Testis (tissue), 3 donors: ENCODE results near the gene ESPNL. TPM values are rescaled to one million over a fixed set of nuclear protein-coding genes. Genes with fewer than 3 reads are reported as not detected.

Source experiments
- DNase-seq: peaks from one replicate; pipeline ENCODE4 v3.0.0-alpha.2; 2019
- H3K27ac ChIP-seq, 2 donors: fragments of 200-600 bp; sonication (generic); one replicate each; pipeline ENCODE4 v1.5.1; 2019
- H3K27me3 ChIP-seq: fragments of 200-600 bp; sonication (generic); one replicate; pipeline ENCODE4 v1.5.1; 2019
- H3K36me3 ChIP-seq: fragments of 200-600 bp; sonication (generic); one replicate; pipeline ENCODE4 v1.5.1; 2017; ENCODE audit warnings: low read depth; ENCODE audit errors: missing control alignments
- H3K4me1 ChIP-seq: fragments of 200-600 bp; sonication (generic); one replicate; pipeline ENCODE4 v1.5.1; 2019
- H3K4me3 ChIP-seq, 2 donors: fragments of 200-600 bp; sonication (generic); one replicate each; pipeline ENCODE4 v1.5.1; 2017 to 2019
- H3K9me3 ChIP-seq: fragments of 200-600 bp; sonication (generic); one replicate; pipeline ENCODE4 v1.5.1; 2017
- CTCF ChIP-seq, 3 experiments: fragments of 450-650 bp in 2 of 3; fragments of 200-600 bp in 1 of 3; sonication (generic) in 1 of 3; IDR thresholded peaks; one replicate each; pipeline ENCODE4 v1.5.1; 2016 to 2019; ENCODE audit warnings: antibody characterized with exemption in 3 of 3, mild to moderate bottlenecking in 2 of 3, moderate library complexity in 1 of 3
- POLR2A ChIP-seq: fragments of 450-650 bp; IDR thresholded peaks from one replicate; pipeline ENCODE4 v1.6.1; 2017; ENCODE audit warnings: antibody characterized with exemption, mild to moderate bottlenecking, moderate library complexity
- WGBS, 2 donors: methylation state at CpG; one replicate each; pipeline ENCODE4 v1.1.5; 2018; 5-methylcytosine and 5-hydroxymethylcytosine counted together
- intact Hi-C: fragments of 100-400 bp; cut with DNase I; formaldehyde crosslinking; loops from one replicate; pipeline ENCODE4 v1.15.1; 2023; ENCODE audit warnings: low total_unique reads
- polyA plus RNA-seq: library from polyadenylated mRNA; stranded (reverse); fragments of 350-450 nt; fragmentation: Illumina TruSeq; extraction: RNeasy Lipid Tissue Mini Kit (QIAGEN cat#74804); gene quantifications from one replicate; pipeline ENCODE4 v1.2.3, GENCODE V29; 2014; ENCODE audit warnings: low read depth, low replicate concordance; ENCODE audit not compliant: insufficient read depth
- total RNA-seq, 2 donors: library from RNA; depleted of rRNA; stranded (reverse); fragments of >200 nt; gene quantifications; one replicate each; pipeline ENCODE4 v1.2.3, GENCODE V29; 2016

The ESPNL gene
- total and polyA plus RNA-seq, 3 donors from 2014 or later: 2.1 to 7.5 (median 2.8) TPM

GRCh38 chr2:238152771-238153688, 52.9 kb downstream of the ESPNL start:
- no peak for TF ChIP-seq POLR2A
- no peak for TF ChIP-seq CTCF (IDR thresholded peaks at IDR 0.05)
- 80 to 87% methylated on average over 15 to 22 of the region's 22 CpGs for WGBS, 2 donors

DNA sequence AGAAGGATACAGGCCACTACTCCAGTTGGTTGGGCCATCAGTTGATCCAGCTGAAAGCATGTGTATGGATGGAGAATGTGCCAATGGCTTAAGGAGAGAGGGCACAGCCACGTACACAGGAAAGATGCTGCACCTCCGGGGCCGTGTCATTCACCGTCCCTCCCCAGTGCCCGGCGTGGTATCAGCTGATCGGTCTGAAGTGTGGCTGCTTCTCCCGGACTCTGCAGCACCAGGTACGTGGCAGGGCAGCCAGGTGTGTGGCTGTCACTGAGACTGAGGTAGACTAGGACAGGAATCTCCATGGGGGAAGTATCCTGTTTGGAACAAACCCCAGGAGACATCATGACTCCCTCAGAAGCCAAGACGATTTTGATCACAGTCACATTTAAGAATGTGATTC, 54.4 kb downstream of the ESPNL start:
- Histone ChIP-seq H3K27me3 (no peaks in the 10 kb centered on the region), H3K4me3 (no peak overlapping the region), H3K36me3 (no peaks in the 10 kb centered on the region), H3K4me1 (no peaks in the 10 kb centered on the region), H3K9me3 (no peaks in the 10 kb centered on the region), H3K27ac (no peak overlapping the region)
- DNase-seq: no peak
- WGBS, 2 donors: 92 to 93% methylated on average over 9 to 10 of the region's 10 CpGs
- no peak for TF ChIP-seq POLR2A
- TF ChIP-seq CTCF (IDR thresholded peaks at IDR 0.05): no peak
- intact Hi-C loops: no loop called here

More at GRCh38 chr2:238152771-238153688, 52.9 kb downstream of the ESPNL start:
- DNase-seq: no peak
- H3K27me3 ChIP-seq: no peaks in the 10 kb centered on the region
- intact Hi-C loops: no loop called here
- H3K36me3 ChIP-seq: no peaks in the 10 kb centered on the region
- no peaks in the 10 kb centered on the region for H3K4me1 ChIP-seq
- H3K9me3 ChIP-seq: no peaks in the 10 kb centered on the region
- H3K4me3 ChIP-seq: no peak overlapping the region
- H3K27ac ChIP-seq: no peak overlapping the region

DNA sequence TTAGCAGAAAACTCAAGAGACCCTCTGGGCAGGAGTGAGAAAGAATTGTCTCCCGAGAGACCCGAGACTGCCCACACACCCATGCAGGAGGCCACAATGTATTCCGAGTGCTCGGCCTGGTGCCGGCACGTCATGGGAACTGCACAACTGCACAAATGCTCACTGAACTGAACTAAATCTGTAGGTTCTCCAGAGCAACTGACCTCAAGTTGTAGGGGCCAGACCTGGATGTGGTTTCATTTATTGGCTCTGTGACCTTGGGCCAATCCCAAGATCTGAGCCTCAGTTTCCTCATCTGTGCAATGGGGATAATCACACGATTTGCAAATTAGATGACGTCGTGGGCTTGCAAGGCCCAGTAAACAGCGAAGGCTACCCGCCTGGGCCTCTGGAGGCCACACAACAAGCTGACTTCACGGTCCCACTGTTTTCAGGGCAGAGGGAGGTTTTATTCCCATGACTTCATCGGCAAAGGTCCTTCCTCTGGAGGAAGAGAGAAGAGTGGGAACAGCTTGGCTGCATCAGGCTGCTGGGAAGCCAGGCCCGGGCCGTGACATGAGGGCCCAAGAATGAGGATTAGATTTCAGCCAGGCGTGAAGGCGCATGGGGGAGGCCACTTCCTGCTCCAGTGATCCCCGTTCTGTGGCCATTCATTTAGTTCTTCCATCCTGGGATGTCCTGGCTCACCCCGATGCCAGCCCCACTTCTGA, 55.1 kb downstream of the ESPNL start:
- H3K4me1 ChIP-seq: no peaks in the 10 kb centered on the region
- TF ChIP-seq POLR2A (no peak), CTCF (IDR thresholded peaks at IDR 0.05) (no peak)
- intact Hi-C loops: no loop called here
- no peaks in the 10 kb centered on the region for H3K9me3 ChIP-seq
- H3K4me3 ChIP-seq: no peak overlapping the region
- 84 to 85% methylated on average over 18 to 19 of the region's 19 CpGs for WGBS, 2 donors
- no peaks in the 10 kb centered on the region for H3K27me3 ChIP-seq
- H3K36me3 ChIP-seq: no peaks in the 10 kb centered on the region
- H3K27ac ChIP-seq: no peak overlapping the region
- DNase-seq: no peak

- Histone ChIP-seq H3K9me3 (no peaks in the 10 kb centered on the region), H3K4me3 (no peak overlapping the region), H3K27ac (no peak overlapping the region), H3K27me3 (no peaks in the 10 kb centered on the region), H3K4me1 (no peaks in the 10 kb centered on the region), H3K36me3 (no peaks in the 10 kb centered on the region)
- no peak for DNase-seq
- WGBS, 2 donors: 85 to 89% methylated on average over 15 to 18 of the region's 18 CpGs
- intact Hi-C loops: no loop called here
- no peak for TF ChIP-seq POLR2A
- TF ChIP-seq CTCF (IDR thresholded peaks at IDR 0.05): no peak
These were observed 55.9 kb downstream of the ESPNL start for GRCh38 chr2:238155761-238156694.
